HepG2 (cell line): ENCODE results near the gene XPO5. TPM values are rescaled to one million over a fixed set of nuclear protein-coding genes. Genes with fewer than 3 reads are reported as not detected.
A peak's percentile ranks its signal among the peaks of the same experiment; 100 is the strongest.

Experiments
- ATM ChIP-seq: fragments of 450-650 bp; IDR thresholded peaks from 2 replicates; pipeline ENCODE4 v1.7.1; 2017; ENCODE audit warnings: mild to moderate bottlenecking, borderline replicate concordance
- BORCS8-MEF2B ChIP-seq: sonication (generic); formaldehyde crosslinking; IDR thresholded peaks from 2 replicates; pipeline ENCODE4 v1.8.0; 2022; ENCODE audit warnings: mild to moderate bottlenecking, missing genetic modification reagents
- FOXJ3 ChIP-seq: sonication (generic); formaldehyde crosslinking; IDR thresholded peaks from 2 replicates; pipeline ENCODE4 v1.4.0; 2020; ENCODE audit warnings: missing genetic modification reagents, mild to moderate bottlenecking, borderline replicate concordance
- GATAD1 ChIP-seq: IDR thresholded peaks from 2 replicates; pipeline ENCODE4 v1.6.1; 2016; ENCODE audit warnings: missing genetic modification reagents, missing compliant biosample characterization
- HOXD1 ChIP-seq: sonication (generic); formaldehyde crosslinking; IDR thresholded peaks from 2 replicates; pipeline ENCODE4 v1.5.0; 2020; ENCODE audit warnings: missing genetic modification reagents
- IRF2 ChIP-seq: IDR thresholded peaks from 2 replicates; pipeline ENCODE4 v1.6.1; 2018; ENCODE audit warnings: missing genetic modification reagents, missing compliant biosample characterization
- ISL2 ChIP-seq: sonication (generic); formaldehyde crosslinking; IDR thresholded peaks from 2 replicates; pipeline ENCODE4 v1.5.0; 2020; ENCODE audit warnings: missing genetic modification reagents
- JUN ChIP-seq: sonication (generic); formaldehyde crosslinking; IDR thresholded peaks from 2 replicates; pipeline ENCODE4 v1.4.0; 2020; ENCODE audit warnings: mild to moderate bottlenecking, missing genetic modification reagents
- KAT7 ChIP-seq: IDR thresholded peaks from 2 replicates; pipeline ENCODE4 v1.6.1; 2018; ENCODE audit warnings: borderline replicate concordance, missing compliant biosample characterization
- RFX5 ChIP-seq: IDR thresholded peaks from 2 replicates; pipeline ENCODE4 v1.6.1; 2011; ENCODE audit warnings: low read depth, low read length, improper control_type of control experiment
- STAG1 ChIP-seq: sonication (generic); formaldehyde crosslinking; IDR thresholded peaks from 2 replicates; pipeline ENCODE4 v1.4.0; 2020; ENCODE audit warnings: missing genetic modification reagents
- TRIM24 ChIP-seq: sonication (generic); formaldehyde crosslinking; IDR thresholded peaks from 2 replicates; pipeline ENCODE4 v1.8.0; 2022; ENCODE audit warnings: mild to moderate bottlenecking, missing genetic modification reagents
- YEATS4 ChIP-seq: sonication (generic); formaldehyde crosslinking; IDR thresholded peaks from 2 replicates; pipeline ENCODE4 v1.4.0; 2020; ENCODE audit warnings: missing genetic modification reagents, borderline replicate concordance
- ZBTB1 ChIP-seq: sonication (generic); formaldehyde crosslinking; IDR thresholded peaks from 2 replicates; pipeline ENCODE4 v1.4.0; 2020; ENCODE audit warnings: missing genetic modification reagents, borderline replicate concordance
- ZBTB10 ChIP-seq: sonication (generic); formaldehyde crosslinking; IDR thresholded peaks from 2 replicates; pipeline ENCODE4 v1.4.0; 2020; ENCODE audit warnings: missing genetic modification reagents, borderline replicate concordance
- ZBTB21 ChIP-seq: sonication (generic); formaldehyde crosslinking; IDR thresholded peaks from 2 replicates; pipeline ENCODE4 v1.4.0; 2020; ENCODE audit warnings: missing genetic modification reagents
- ZBTB38 ChIP-seq: sonication (generic); formaldehyde crosslinking; IDR thresholded peaks from 2 replicates; pipeline ENCODE4 v1.5.1; 2020; ENCODE audit warnings: mild to moderate bottlenecking, missing genetic modification reagents
- ZFP62 ChIP-seq: sonication (generic); formaldehyde crosslinking; IDR thresholded peaks from 2 replicates; pipeline ENCODE4 v1.4.0; 2020; ENCODE audit warnings: missing genetic modification reagents
- ZFX ChIP-seq: sonication (generic); formaldehyde crosslinking; IDR thresholded peaks from 2 replicates; pipeline ENCODE4 v1.4.0; 2020; ENCODE audit warnings: mild to moderate bottlenecking, low read depth, missing genetic modification reagents, moderate library complexity
- ZKSCAN1 ChIP-seq: fragments of 150-350 bp; IDR thresholded peaks from 2 replicates; pipeline ENCODE4 v1.6.1; 2014; ENCODE audit warnings: low read length
- ZNF557 ChIP-seq: sonication (generic); formaldehyde crosslinking; IDR thresholded peaks from 2 replicates; pipeline ENCODE4 v1.4.0; 2020; ENCODE audit warnings: missing genetic modification reagents
- ZNF572 ChIP-seq: sonication (generic); formaldehyde crosslinking; IDR thresholded peaks from 2 replicates; pipeline ENCODE4 v1.5.1; 2020; ENCODE audit warnings: mild to moderate bottlenecking, missing genetic modification reagents
- ZNF703 ChIP-seq: sonication (generic); formaldehyde crosslinking; IDR thresholded peaks from 2 replicates; pipeline ENCODE4 v1.5.1; 2020; ENCODE audit warnings: missing genetic modification reagents, mild to moderate bottlenecking, moderate library complexity, borderline replicate concordance
- ZSCAN25 ChIP-seq: sonication (generic); formaldehyde crosslinking; IDR thresholded peaks from 2 replicates; pipeline ENCODE4 v1.8.0; 2022; ENCODE audit warnings: mild to moderate bottlenecking, missing genetic modification reagents
- ZUFSP ChIP-seq: sonication (generic); formaldehyde crosslinking; IDR thresholded peaks from 2 replicates; pipeline ENCODE4 v1.9.0; 2021; ENCODE audit warnings: missing genetic modification reagents, mild to moderate bottlenecking, borderline replicate concordance
- polyA plus RNA-seq, 8 experiments: library from polyadenylated mRNA; depleted of rRNA in 3 of 8; stranded (reverse) in 7 of 8; unstranded in 1 of 8; fragments of >200 nt; fragmentation: Illumina TruSeq in 4 of 8; extraction: Trizol in 4 of 8; gene quantifications; 2 replicates each; pipeline versions ENCODE4 v1.2.1 to v1.2.3, GENCODE V29; 2011 to 2016; ENCODE audit warnings: low read depth in 4 of 8, missing spikeins in 1 of 8, mixed read lengths in 1 of 8; ENCODE audit not compliant: insufficient read depth in 1 of 8
- total RNA-seq, 5 experiments: library from RNA; depleted of rRNA; stranded (reverse); fragments of >200 nt; fragmentation: Illumina TruSeq; extraction: Trizol; gene quantifications; 2 replicates each; pipeline ENCODE4 v1.2.3, GENCODE V29; 2016; ENCODE audit warnings: low read depth in 1 of 5
- TF ChIP-seq, protein P1 (sequence below): sonication (generic); formaldehyde crosslinking; IDR thresholded peaks from 2 replicates; pipeline ENCODE4 v1.4.0; 2020; ENCODE audit warnings: missing genetic modification reagents

XPO5 gene
- total and polyA plus RNA-seq, 2 of the 13 experiments (the other 11 are each of a cell fraction or from before 2014, with no cell fraction given): 52.2 to 68.0 TPM

DNA sequence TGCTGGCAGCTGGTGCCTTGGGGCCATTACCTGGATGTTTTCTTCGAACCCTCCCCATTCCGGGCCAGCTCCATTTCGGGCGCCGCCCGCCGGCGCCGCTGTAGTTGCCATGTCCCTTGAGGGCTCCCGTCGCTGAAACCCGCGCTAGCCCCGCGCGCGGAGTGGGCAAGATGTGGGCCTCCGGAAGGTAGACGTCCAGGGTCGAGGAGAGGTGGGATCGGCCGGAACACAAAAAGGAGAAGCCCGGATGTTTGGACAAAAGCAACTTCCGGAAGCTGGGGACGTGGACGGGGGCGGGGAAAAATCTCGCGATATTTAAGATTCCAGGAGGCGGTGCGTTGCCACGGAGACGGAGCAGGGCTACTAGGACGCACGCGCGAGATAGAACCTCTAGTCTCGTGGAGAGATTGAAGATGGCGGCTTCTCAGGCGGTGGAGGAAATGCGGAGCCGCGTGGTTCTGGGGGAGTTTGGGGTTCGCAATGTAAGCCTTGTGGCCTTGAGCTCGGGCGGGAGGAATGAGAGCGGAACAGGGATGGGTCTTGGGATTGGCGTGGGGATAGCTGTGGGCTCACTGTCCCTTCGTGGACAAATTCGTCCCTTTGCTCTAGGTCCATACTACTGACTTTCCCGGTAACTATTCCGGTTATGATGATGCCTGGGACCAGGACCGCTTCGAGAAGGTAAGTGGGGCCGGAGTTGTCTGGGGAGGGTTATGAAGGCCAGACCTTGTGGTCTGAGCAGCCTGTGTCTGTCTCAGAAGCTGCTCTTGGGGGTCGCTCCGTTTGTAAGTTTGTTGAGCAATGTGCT is 58.9 kb downstream of the XPO5 start, which contains the start of the genes POLR1C and YIPF3 (continued):
- TF ChIP-seq ZUFSP (CRISPR knock-in tag) (no peak), ZBTB10 (CRISPR knock-in tag) (no peak), ZKSCAN1 (no peak), ISL2 (CRISPR knock-in tag) (peak; percentile 56), STAG1 (CRISPR knock-in tag) (peak; percentile 15; the same call in 1 of the 2 replicates), FOXJ3 (peak; percentile 51; the same call in 1 of the 2 replicates), ZNF703 (CRISPR knock-in tag) (0 out of 2 replicates have a peak, but pooled peaks have one; percentile 79), JUN (CRISPR knock-in tag) (no peak; the same call in 1 of the 2 replicates), ATM (no peak), HOXD1 (CRISPR knock-in tag) (0 out of 2 replicates have a peak, but pooled peaks have one; percentile 69), GATAD1 (peak; percentile 96), ZBTB21 (CRISPR knock-in tag) (no peak), ZBTB1 (CRISPR knock-in tag) (no peak), KAT7 (CRISPR knock-in tag) (peak; percentile 87; the same call in 1 of the 2 replicates), ZFP62 (CRISPR knock-in tag) (no peak; the same call in 1 of the 2 replicates), ZBTB38 (CRISPR knock-in tag) (peak; percentile 24; the same call in 1 of the 2 replicates), ZSCAN25 (CRISPR knock-in tag) (peak; percentile 34; the same call in 1 of the 2 replicates), BORCS8-MEF2B (CRISPR knock-in tag) (peak; percentile 34; the same call in 1 of the 2 replicates), IRF2 (CRISPR knock-in tag) (peak; percentile 75; the same call in 1 of the 2 replicates), TRIM24 (CRISPR knock-in tag) (no peak), ZNF557 (CRISPR knock-in tag) (0 out of 2 replicates have a peak, but pooled peaks have one; percentile 70), ZNF572 (CRISPR knock-in tag) (peak; percentile 99), RFX5 (0 out of 2 replicates have a peak, but pooled peaks have one; percentile 51), ZFX (CRISPR knock-in tag) (peak; percentile 96), YEATS4 (CRISPR knock-in tag) (peak; percentile 98)
- TF ChIP-seq, protein P1, sequence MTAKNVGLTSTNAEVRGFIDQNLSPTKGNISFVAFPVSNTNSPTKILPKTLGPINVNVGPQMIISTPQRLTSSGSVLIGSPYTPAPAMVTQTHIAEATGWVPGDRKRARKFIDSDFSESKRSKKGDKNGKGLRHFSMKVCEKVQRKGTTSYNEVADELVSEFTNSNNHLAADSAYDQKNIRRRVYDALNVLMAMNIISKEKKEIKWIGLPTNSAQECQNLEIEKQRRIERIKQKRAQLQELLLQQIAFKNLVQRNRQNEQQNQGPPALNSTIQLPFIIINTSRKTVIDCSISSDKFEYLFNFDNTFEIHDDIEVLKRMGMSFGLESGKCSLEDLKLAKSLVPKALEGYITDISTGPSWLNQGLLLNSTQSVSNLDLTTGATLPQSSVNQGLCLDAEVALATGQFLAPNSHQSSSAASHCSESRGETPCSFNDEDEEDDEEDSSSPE: peak; percentile 62
